GM12878 (cell line): ENCODE measurements around the gene ADCK1. TPM values are rescaled to one million over a fixed set of nuclear protein-coding genes. Genes with fewer than 3 reads are reported as not detected.

ENCODE experiments used
- ATAC-seq: fragments of 200-7000 bp; cut with Tn5 transposase; 3 replicates; pipeline ENCODE4 v1.9.1; 2020; ENCODE audit warnings: mild to moderate bottlenecking, moderate library complexity
- BruUV-seq: library from RNA; stranded (reverse); fragments of 400-500 nt; replicated peaks from 2 replicates; lab custom pipeline; 2021; lab: Mats Ljungman, UMichigan
- CTCF ChIA-PET: fragments of 300-600 bp; sonication (Branson Sonifier 250); formaldehyde crosslinking; extraction: SDS; loops from one replicate; lab custom pipeline; 2021; ENCODE audit warnings: inconsistent platforms; lab: Yijun Ruan, JAX
- POLR2A ChIA-PET: fragments of 350-600 bp; formaldehyde crosslinking; extraction: SDS; loops from one replicate; lab custom pipeline; 2021; ENCODE audit warnings: inconsistent platforms; lab: Charles Lee
- RAD21 ChIA-PET: fragments of 300-600 bp; sonication (Branson Sonifier 250); formaldehyde crosslinking; loops from one replicate; lab custom pipeline; 2023; ENCODE audit warnings: antibody characterized with exemption; ENCODE audit not compliant: unreplicated experiment; lab: Charles Lee
- SMC1A ChIA-PET: fragments of 300-600 bp; sonication (Branson Sonifier 250); formaldehyde crosslinking; loops from one replicate; lab custom pipeline; 2023; ENCODE audit not compliant: unreplicated experiment, uncharacterized antibody; lab: Charles Lee
- DNase-seq: peaks from one replicate; pipeline ENCODE4 v3.0.0-alpha.2; 2011; ENCODE audit warnings: low read depth, low spot score
- FAIRE-seq: peaks from 3 replicates; lab custom pipeline; 2011; peaks lifted over from hg19 to GRCh38; lab: Jason Lieb, UNC
- H2AFZ ChIP-seq: 2 replicates; pipeline ENCODE4 v1.6.0; 2011; ENCODE audit warnings: low read depth, low read length, control low read depth; ENCODE audit not compliant: control insufficient read depth
- H3K27ac ChIP-seq: 2 replicates; pipeline ENCODE4 v1.5.1; 2011; ENCODE audit warnings: control low read depth; ENCODE audit not compliant: control insufficient read depth, insufficient read depth
- H3K27me3 ChIP-seq, 2 experiments: replicated peaks in 1 of 2; 2 replicates each; pipeline versions ENCODE4 v1.6.0 to v1.6.1; 2011; ENCODE audit warnings: low read length in 1 of 2; ENCODE audit not compliant: control insufficient read depth in 2 of 2, insufficient read depth in 2 of 2
- H3K36me3 ChIP-seq, 2 experiments: 2 replicates each; pipeline ENCODE4 v1.5.1; 2011; ENCODE audit warnings: low read length in 1 of 2; ENCODE audit not compliant: control insufficient read depth in 2 of 2, insufficient read depth in 2 of 2
- H3K4me1 ChIP-seq: 2 replicates; pipeline ENCODE4 v1.6.1; 2011; ENCODE audit warnings: mild to moderate bottlenecking, low read length, moderate library complexity, mixed read lengths; ENCODE audit not compliant: control insufficient read depth, insufficient read depth
- H3K4me2 ChIP-seq: 2 replicates; pipeline ENCODE4 v1.6.0; 2011; ENCODE audit warnings: control low read depth; ENCODE audit not compliant: control insufficient read depth, insufficient read depth
- H3K4me3 ChIP-seq: fragments of 200-600 bp; sonication (generic); 2 replicates; pipeline ENCODE4 v1.5.1; 2016
- H3K79me2 ChIP-seq: 2 replicates; pipeline ENCODE4 v1.6.0; 2011; ENCODE audit warnings: low read length; ENCODE audit not compliant: control insufficient read depth, insufficient read depth
- H3K9ac ChIP-seq: 2 replicates; pipeline ENCODE4 v1.8.0; 2011; ENCODE audit warnings: low read length, control low read depth, mixed read lengths; ENCODE audit not compliant: control insufficient read depth, insufficient read depth
- H3K9me3 ChIP-seq: replicated peaks from 3 replicates; pipeline ENCODE4 v1.5.1; 2011; ENCODE audit warnings: mild to moderate bottlenecking, low read length; ENCODE audit not compliant: control insufficient read depth, insufficient read depth
- H4K20me1 ChIP-seq: 2 replicates; pipeline ENCODE4 v1.6.0; 2011; ENCODE audit not compliant: control insufficient read depth, insufficient read depth
- BCLAF1 ChIP-seq: fragments of 450-650 bp; IDR thresholded peaks from 2 replicates; pipeline ENCODE4 v1.6.1; 2017; ENCODE audit warnings: antibody characterized with exemption, mild to moderate bottlenecking, moderate library complexity
- CEBPB ChIP-seq, 2 experiments: fragments of 150-350 bp in 1 of 2; IDR thresholded peaks; 2 replicates each; pipeline ENCODE4 v1.6.1; 2012 to 2014; ENCODE audit warnings: low read depth in 2 of 2, low read length in 2 of 2, borderline replicate concordance in 1 of 2, inconsistent platforms in 1 of 2
- ESRRA ChIP-seq: IDR thresholded peaks from 2 replicates; pipeline ENCODE4 v1.6.1; 2012; ENCODE audit warnings: mild to moderate bottlenecking, low read length, improper control_type of control experiment
- MXI1 ChIP-seq: fragments of 150-350 bp; IDR thresholded peaks from 2 replicates; pipeline ENCODE4 v1.6.1; 2011; ENCODE audit warnings: low read depth, mild to moderate bottlenecking, inconsistent platforms, low read length, improper control_type of control experiment
- RAD51 ChIP-seq: fragments of 450-650 bp; IDR thresholded peaks from 2 replicates; pipeline ENCODE4 v1.6.1; 2016; ENCODE audit warnings: moderate library complexity, mild to moderate bottlenecking, inconsistent platforms
- SMC3 ChIP-seq: IDR thresholded peaks from 2 replicates; pipeline ENCODE4 v1.6.1; 2011; ENCODE audit warnings: low read length, improper control_type of control experiment, borderline replicate concordance
- SREBF2 ChIP-seq: IDR thresholded peaks from 2 replicates; pipeline ENCODE4 v1.6.1; 2012; ENCODE audit warnings: mild to moderate bottlenecking, low read length
- YBX1 ChIP-seq: fragments of 450-650 bp; IDR thresholded peaks from 2 replicates; pipeline ENCODE4 v1.6.1; 2016; ENCODE audit warnings: antibody characterized with exemption
- WGBS: methylation state at CpG from one replicate; pipeline ENCODE4 v1.1.6; 2016; ENCODE audit warnings: low lambda C conversion rate; ENCODE audit not compliant: insufficient replicate concordance, insufficient coverage; ENCODE audit errors: missing lambda C conversion rate; 5-methylcytosine and 5-hydroxymethylcytosine counted together
- in situ Hi-C: fragments of 300-500 bp; cut with MboI; formaldehyde crosslinking; loops from 9 replicates; pipeline ENCODE4 v1.14.3; 2018; ENCODE audit warnings: mixed read lengths
- intact Hi-C: fragments of 100-400 bp; cut with micrococcal nuclease; formaldehyde crosslinking; loops from one replicate; pipeline ENCODE4 v1.14.2; 2022; ENCODE audit not compliant: unreplicated experiment
- polyA plus RNA-seq, 11 experiments: library from polyadenylated mRNA; depleted of rRNA in 4 of 11; unstranded in 6 of 11; stranded (reverse) in 5 of 11; fragments of >200 nt; fragmentation: Nextera tagmentation in 4 of 11; fragmentation: Illumina TruSeq in 1 of 11; extraction: Ambion mirVana in 4 of 11; extraction: Trizol in 1 of 11; gene quantifications; 1 replicate in 1 of 11; 2 replicates in 10 of 11; pipeline versions ENCODE4 v1.2.1 to v1.2.3, GENCODE V29; 2011 to 2016; ENCODE audit warnings: inconsistent platforms in 2 of 11, missing spikeins in 2 of 11, low read depth in 1 of 11
- total RNA-seq, 4 experiments: library from RNA; depleted of rRNA in 3 of 4; stranded (reverse); fragments of >200 nt in 3 of 4; fragmentation: Illumina TruSeq in 1 of 4; extraction: Trizol in 1 of 4; gene quantifications; 2 replicates each; pipeline versions ENCODE4 v1.2.1 to v1.2.3, GENCODE V29; 2013 to 2021
- TF ChIP-seq, protein P1 (sequence below): fragments of 450-650 bp; IDR thresholded peaks from 2 replicates; pipeline ENCODE4 v1.6.1; 2017; ENCODE audit warnings: mild to moderate bottlenecking, moderate library complexity

The ADCK1 gene
- total and polyA plus RNA-seq, 10 of the 15 experiments (the other 5 are each of a cell fraction or from before 2014, with no cell fraction given) = 3.3 to 8.5 (median 5.1) TPM

DNA sequence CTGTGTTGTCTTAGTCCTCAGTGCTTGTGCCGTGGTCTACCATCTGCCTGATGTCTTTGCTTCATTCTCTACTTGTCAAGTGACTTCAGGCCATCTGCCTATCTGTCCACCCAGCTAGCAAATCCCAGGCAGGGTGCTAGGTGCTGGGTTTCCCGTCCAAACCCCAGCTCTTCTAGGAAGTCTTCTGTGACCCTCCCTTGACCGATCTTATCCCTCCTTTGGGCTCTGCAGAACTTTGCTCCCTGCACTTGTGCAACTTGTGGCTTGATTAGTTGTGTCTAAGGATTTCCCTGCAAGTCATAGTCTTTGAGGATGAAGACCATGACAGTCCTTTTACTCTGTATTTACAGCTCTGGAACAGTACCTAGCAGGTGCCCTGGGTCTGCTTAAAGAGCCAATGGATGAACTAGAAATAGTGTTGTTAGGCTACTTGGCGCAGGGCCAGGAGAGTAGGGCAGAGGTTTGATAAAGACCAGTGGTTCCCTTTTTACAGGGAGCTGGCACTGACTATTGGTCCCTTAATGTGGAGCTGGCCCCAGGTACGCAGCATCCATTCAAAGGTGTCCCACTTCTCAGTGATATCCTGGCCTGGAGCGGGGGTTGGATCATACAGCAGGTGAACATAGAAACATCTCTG, 60.1 kb downstream of the ADCK1 start:
- no peak for FAIRE-seq
- WGBS = 85% methylated on average over 6 of the region's 6 CpGs
- in situ Hi-C loops = loop anchor here (10.0 kb wide), 2 partner anchors 735 to 975 kb away; no protein-coding TSS in a partner anchor

More for the DNA sequence above, 60.1 kb downstream of the ADCK1 start:
- no peak overlapping the region for H2AFZ ChIP-seq
- no peaks in the 10 kb centered on the region for H3K79me2 ChIP-seq
- H3K4me2 ChIP-seq = no peak overlapping the region
- ATAC-seq (no peak), DNase-seq (no peak)
- BruUV-seq = no TSS peak
- H3K27ac ChIP-seq = no peak overlapping the region
- ChIA-PET CTCF (interaction anchor here (0.6 to 4.3 kb wide), 3 partner anchors 10 to 737 kb away, joined by 3 to 18 read pairs (median 13); no protein-coding TSS in a partner anchor), POLR2A (no interaction called here), RAD21 (no interaction called here), SMC1A (no interaction called here)
- no peaks in the 10 kb centered on the region for H4K20me1 ChIP-seq
- H3K27me3 ChIP-seq = no peaks in the 10 kb centered on the region
- H3K4me3 ChIP-seq = no peak overlapping the region
- H3K9me3 ChIP-seq = no peaks in the 10 kb centered on the region
- intact Hi-C loops = loop anchor here (5.0 to 10.0 kb wide), 3 partner anchors 125 to 977 kb away; no protein-coding TSS in a partner anchor
- H3K4me1 ChIP-seq = no peaks in the 10 kb centered on the region
- no peaks in the 10 kb centered on the region for H3K36me3 ChIP-seq
- TF ChIP-seq SMC3 (no peak), RAD51 (no peak), CEBPB (IDR thresholded peaks at IDR 0.05; ENCODE audit: borderline replicate concordance in 1 of 2, low read depth in 2 of 2, low read length in 2 of 2) (no peak), BCLAF1 (no peak), YBX1 (no peak), ESRRA (no peak), SREBF2 (no peak), MXI1 (no peak)
- TF ChIP-seq, protein P1, sequence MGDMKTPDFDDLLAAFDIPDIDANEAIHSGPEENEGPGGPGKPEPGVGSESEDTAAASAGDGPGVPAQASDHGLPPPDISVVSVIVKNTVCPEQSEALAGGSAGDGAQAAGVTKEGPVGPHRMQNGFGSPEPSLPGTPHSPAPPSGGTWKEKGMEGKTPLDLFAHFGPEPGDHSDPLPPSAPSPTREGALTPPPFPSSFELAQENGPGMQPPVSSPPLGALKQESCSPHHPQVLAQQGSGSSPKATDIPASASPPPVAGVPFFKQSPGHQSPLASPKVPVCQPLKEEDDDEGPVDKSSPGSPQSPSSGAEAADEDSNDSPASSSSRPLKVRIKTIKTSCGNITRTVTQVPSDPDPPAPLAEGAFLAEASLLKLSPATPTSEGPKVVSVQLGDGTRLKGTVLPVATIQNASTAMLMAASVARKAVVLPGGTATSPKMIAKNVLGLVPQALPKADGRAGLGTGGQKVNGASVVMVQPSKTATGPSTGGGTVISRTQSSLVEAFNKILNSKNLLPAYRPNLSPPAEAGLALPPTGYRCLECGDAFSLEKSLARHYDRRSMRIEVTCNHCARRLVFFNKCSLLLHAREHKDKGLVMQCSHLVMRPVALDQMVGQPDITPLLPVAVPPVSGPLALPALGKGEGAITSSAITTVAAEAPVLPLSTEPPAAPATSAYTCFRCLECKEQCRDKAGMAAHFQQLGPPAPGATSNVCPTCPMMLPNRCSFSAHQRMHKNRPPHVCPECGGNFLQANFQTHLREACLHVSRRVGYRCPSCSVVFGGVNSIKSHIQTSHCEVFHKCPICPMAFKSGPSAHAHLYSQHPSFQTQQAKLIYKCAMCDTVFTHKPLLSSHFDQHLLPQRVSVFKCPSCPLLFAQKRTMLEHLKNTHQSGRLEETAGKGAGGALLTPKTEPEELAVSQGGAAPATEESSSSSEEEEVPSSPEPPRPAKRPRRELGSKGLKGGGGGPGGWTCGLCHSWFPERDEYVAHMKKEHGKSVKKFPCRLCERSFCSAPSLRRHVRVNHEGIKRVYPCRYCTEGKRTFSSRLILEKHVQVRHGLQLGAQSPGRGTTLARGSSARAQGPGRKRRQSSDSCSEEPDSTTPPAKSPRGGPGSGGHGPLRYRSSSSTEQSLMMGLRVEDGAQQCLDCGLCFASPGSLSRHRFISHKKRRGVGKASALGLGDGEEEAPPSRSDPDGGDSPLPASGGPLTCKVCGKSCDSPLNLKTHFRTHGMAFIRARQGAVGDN = no peak
- no peak overlapping the region for H3K9ac ChIP-seq
